GM23338 (cell line): ENCODE data around the gene LEMD2. TPM values are rescaled to one million over a fixed set of nuclear protein-coding genes. Genes with fewer than 3 reads are reported as not detected.

Experiments used
- ATAC-seq: fragments of 200-7000 bp; cut with Tn5 transposase; 3 replicates; pipeline ENCODE4 v1.9.1; 2020
- DNase-seq: peaks from one replicate; pipeline ENCODE4 v3.0.0-alpha.2; 2015; ENCODE audit warnings: low spot score
- H2AFZ ChIP-seq: fragments of 200-600 bp; sonication (generic); 2 replicates; pipeline ENCODE4 v1.8.0; 2016; ENCODE audit warnings: antibody characterized with exemption, mild to moderate bottlenecking, moderate library complexity
- H3F3A ChIP-seq: fragments of 200-600 bp; sonication (generic); replicated peaks from 2 replicates; pipeline ENCODE4 v1.8.0; 2017; ENCODE audit warnings: antibody characterized with exemption, mixed run types, low read depth
- H3K27ac ChIP-seq: fragments of 200-600 bp; sonication (generic); 2 replicates; pipeline ENCODE4 v1.6.1; 2016; ENCODE audit warnings: low read depth
- H3K27me3 ChIP-seq: fragments of 200-600 bp; sonication (generic); 2 replicates; pipeline ENCODE4 v1.8.0; 2016; ENCODE audit warnings: mild to moderate bottlenecking, mixed run types, moderate library complexity; ENCODE audit not compliant: insufficient read depth
- H3K36me3 ChIP-seq: fragments of 200-600 bp; sonication (generic); 2 replicates; pipeline ENCODE4 v1.8.0; 2016; ENCODE audit warnings: mild to moderate bottlenecking; ENCODE audit not compliant: insufficient read depth
- H3K4me1 ChIP-seq: fragments of 200-600 bp; sonication (generic); 2 replicates; pipeline ENCODE4 v1.8.0; 2016; ENCODE audit warnings: mild to moderate bottlenecking, moderate library complexity; ENCODE audit not compliant: insufficient read depth
- H3K4me2 ChIP-seq: fragments of 200-600 bp; sonication (generic); 2 replicates; pipeline ENCODE4 v1.7.1; 2017; ENCODE audit warnings: mixed run types
- H3K4me3 ChIP-seq: fragments of 200-600 bp; sonication (generic); 2 replicates; pipeline ENCODE4 v1.6.1; 2016; ENCODE audit warnings: mixed run types
- H3K79me2 ChIP-seq: fragments of 200-600 bp; sonication (generic); replicated peaks from 2 replicates; pipeline ENCODE4 v1.8.0; 2017; ENCODE audit warnings: mild to moderate bottlenecking; ENCODE audit not compliant: insufficient read depth
- H3K9me2 ChIP-seq: fragments of 200-600 bp; sonication (generic); 2 replicates; pipeline ENCODE4 v1.8.0; 2017; ENCODE audit not compliant: insufficient read depth
- H4K20me1 ChIP-seq: fragments of 200-600 bp; sonication (generic); replicated peaks from 2 replicates; pipeline ENCODE4 v1.8.0; 2017; ENCODE audit warnings: mild to moderate bottlenecking; ENCODE audit not compliant: insufficient read depth
- H3K27ac Mint-ChIP-seq: 2 replicates; pipeline ENCODE4 v1.8.0; 2020; ENCODE audit warnings: inconsistent platforms, mild to moderate bottlenecking, moderate library complexity, mixed read lengths
- H3K27me3 Mint-ChIP-seq: 3 replicates; pipeline ENCODE4 v1.8.0; 2022; ENCODE audit warnings: low read depth, mild to moderate bottlenecking, moderate library complexity, mixed read lengths, inconsistent platforms; ENCODE audit not compliant: insufficient read depth, poor library complexity
- H3K36me3 Mint-ChIP-seq: 3 replicates; pipeline ENCODE4 v1.8.0; 2021; ENCODE audit warnings: low read depth, mild to moderate bottlenecking, inconsistent platforms, moderate library complexity, mixed read lengths
- H3K4me1 Mint-ChIP-seq: 3 replicates; pipeline ENCODE4 v1.8.0; 2020; ENCODE audit warnings: mild to moderate bottlenecking, inconsistent platforms, mixed read lengths
- H3K4me3 Mint-ChIP-seq: 3 replicates; pipeline ENCODE4 v1.8.0; 2021; ENCODE audit warnings: moderate library complexity, mild to moderate bottlenecking, inconsistent platforms, mixed read lengths
- H3K9me3 Mint-ChIP-seq: 3 replicates; pipeline ENCODE4 v1.8.0; 2020; ENCODE audit warnings: moderate library complexity, mild to moderate bottlenecking, inconsistent platforms, mixed read lengths
- EZH2phosphoT487 ChIP-seq: fragments of 200-600 bp; sonication (generic); IDR thresholded peaks from one replicate; pipeline ENCODE4 v1.8.1; 2018; ENCODE audit warnings: antibody characterized with exemption; ENCODE audit not compliant: unreplicated experiment
- JUNB ChIP-seq: IDR thresholded peaks from one replicate; pipeline ENCODE4 v1.6.1; 2016; ENCODE audit warnings: antibody characterized with exemption; ENCODE audit not compliant: unreplicated experiment
- POLR2AphosphoS5 ChIP-seq: IDR thresholded peaks from 2 replicates; pipeline ENCODE4 v1.6.1; 2016; ENCODE audit warnings: antibody characterized with exemption, low read depth
- ZNF114 ChIP-seq: fragments of 250-450 bp; sonication (Bioruptor Pico); IDR thresholded peaks from 2 replicates; pipeline ENCODE4 v1.5.0; 2020; ENCODE audit warnings: mild to moderate bottlenecking, moderate library complexity
- ZNF462 ChIP-seq: fragments of 250-450 bp; sonication (Bioruptor Pico); IDR thresholded peaks from 2 replicates; pipeline ENCODE4 v1.5.0; 2020; ENCODE audit warnings: mild to moderate bottlenecking, moderate library complexity
- polyA plus RNA-seq: library from polyadenylated mRNA; unstranded; fragments of >200 nt; fragmentation: Nextera tagmentation; extraction: Ambion mirVana; gene quantifications from 2 replicates; pipeline ENCODE4 v1.2.1, GENCODE V29; 2016
- total RNA-seq: library from RNA; depleted of rRNA; stranded (reverse); fragments of >200 nt; shearing (Covaris generic); gene quantifications from 2 replicates; pipeline ENCODE4 v1.2.3, GENCODE V29; 2014

The LEMD2 gene
- total and polyA plus RNA-seq, 2 experiments from 2014 or later = 28.6 to 64.7 TPM

- Histone ChIP-seq H3K4me2 (no peak overlapping the region), H3K36me3 (no peaks in the 10 kb centered on the region), H3K4me1 (peaks cover 19% of the 10 kb centered on the region), H3K27ac (no peak overlapping the region), H2AFZ (peak overlapping the region; percentile 52; the same call in 1 of the 2 replicates), H4K20me1 (no peaks in the 10 kb centered on the region), H3K79me2 (no peaks in the 10 kb centered on the region), H3K4me3 (no peak overlapping the region), H3K27me3 (no peaks in the 10 kb centered on the region), H3F3A (no peaks in the 10 kb centered on the region), H3K9me2 (no peaks in the 10 kb centered on the region)
- no peak for ATAC-seq
- H3K27me3 Mint-ChIP-seq = peaks cover 16% of the 10 kb centered on the region
- H3K27ac Mint-ChIP-seq = no peak overlapping the region
- H3K4me3 Mint-ChIP-seq = no peak overlapping the region
- peaks cover 16% of the 10 kb centered on the region for H3K36me3 Mint-ChIP-seq
- peaks cover 27% of the 10 kb centered on the region for H3K9me3 Mint-ChIP-seq
- H3K4me1 Mint-ChIP-seq = peaks cover 29% of the 10 kb centered on the region
- DNase-seq = no peak
- TF ChIP-seq ZNF462 (no peak), POLR2AphosphoS5 (no peak), JUNB (no peak), EZH2phosphoT487 (no peak), ZNF114 (CRISPR knock-in tag) (no peak)
These were observed 45.8 kb upstream of the LEMD2 start for GRCh38 chr6:33834401-33835392.
